Inflammatory macrophage treated with lipopolysaccharide for 1 hour (primary cell): ENCODE data around the gene USP47.

Experiments
- DNase-seq, 2 donors: peaks; one replicate each; pipeline ENCODE4 v3.0.0-alpha.2; 2020 to 2022

Gene USP47

GRCh38 chr11:11967669-11968510 lies 126.1 kb downstream of the USP47 start:
- no peak for DNase-seq

DNA sequence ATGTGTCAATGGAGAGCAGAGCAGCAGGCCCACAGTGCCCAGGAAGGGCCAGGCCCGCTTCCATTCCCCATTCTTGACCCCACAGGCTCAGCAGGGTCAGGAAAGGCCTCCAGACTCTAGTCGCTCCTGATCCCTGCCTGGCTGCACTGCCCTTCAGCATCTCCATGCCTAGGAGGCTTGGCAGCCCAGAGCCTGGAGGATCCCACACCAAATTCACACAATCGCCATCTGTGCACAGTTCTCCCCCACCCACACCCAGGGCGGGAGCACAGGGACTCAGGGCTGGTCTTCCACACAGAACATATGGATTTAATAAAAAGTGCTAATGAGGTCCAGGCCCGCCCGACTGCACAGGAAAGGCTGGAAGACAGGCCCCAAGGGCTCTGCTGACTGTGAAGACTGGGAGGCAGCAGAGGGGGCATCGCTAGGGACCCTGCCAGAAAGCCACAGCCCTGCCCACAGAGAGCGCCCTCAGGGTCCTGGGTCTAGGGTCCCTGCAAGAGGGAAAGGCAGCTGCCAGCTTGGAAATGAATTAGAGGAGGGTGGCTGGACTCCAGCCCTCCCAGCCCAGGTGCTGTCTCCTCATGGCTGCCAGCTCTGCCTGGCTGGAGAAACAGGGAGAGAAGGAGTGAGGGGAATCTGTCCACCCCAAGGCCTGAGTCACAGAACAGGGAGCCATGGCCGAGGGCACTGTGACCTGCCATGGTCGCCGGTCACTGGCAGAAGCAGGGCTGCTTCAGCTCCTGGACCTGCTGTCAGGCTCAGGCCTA lies 126.9 kb downstream of the USP47 start:
- no peak for DNase-seq

- no peak for DNase-seq
These were observed 127.8 kb downstream of the USP47 start for GRCh38 chr11:11969380-11970215.

- no peak for DNase-seq
These were observed 128.8 kb downstream of the USP47 start for GRCh38 chr11:11970556-11970955.

DNA sequence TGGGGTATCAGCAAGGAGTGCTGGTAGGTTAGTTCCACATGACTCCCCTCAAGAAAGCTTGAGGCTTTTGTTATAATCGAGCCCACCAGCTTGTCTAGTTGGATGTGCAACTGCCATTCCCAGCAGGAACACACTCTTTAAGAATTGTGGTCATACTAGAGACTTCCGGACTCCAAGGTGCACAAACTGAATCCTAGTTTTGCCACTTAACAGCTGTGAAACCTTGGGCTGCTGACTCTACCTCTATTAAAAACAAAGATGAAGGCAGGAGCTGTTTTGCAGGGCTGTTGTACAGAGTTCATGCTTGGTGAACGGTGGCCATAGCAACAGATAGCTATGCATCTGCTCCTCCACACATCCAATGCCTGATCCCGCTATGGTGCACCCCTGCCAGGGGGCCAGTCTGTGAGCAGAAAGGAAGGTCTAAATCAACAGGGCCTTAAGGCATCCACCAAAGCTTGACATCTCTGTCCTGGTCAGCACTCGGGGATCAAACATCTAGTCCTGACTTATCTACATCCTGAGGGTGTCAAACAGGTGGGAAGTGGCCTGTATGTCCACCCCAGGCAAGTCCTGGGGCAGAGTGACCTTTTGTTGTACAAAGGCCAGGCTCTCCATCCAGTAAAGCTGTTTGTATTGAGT lies 130.3 kb downstream of the USP47 start:
- no peak for DNase-seq

DNA sequence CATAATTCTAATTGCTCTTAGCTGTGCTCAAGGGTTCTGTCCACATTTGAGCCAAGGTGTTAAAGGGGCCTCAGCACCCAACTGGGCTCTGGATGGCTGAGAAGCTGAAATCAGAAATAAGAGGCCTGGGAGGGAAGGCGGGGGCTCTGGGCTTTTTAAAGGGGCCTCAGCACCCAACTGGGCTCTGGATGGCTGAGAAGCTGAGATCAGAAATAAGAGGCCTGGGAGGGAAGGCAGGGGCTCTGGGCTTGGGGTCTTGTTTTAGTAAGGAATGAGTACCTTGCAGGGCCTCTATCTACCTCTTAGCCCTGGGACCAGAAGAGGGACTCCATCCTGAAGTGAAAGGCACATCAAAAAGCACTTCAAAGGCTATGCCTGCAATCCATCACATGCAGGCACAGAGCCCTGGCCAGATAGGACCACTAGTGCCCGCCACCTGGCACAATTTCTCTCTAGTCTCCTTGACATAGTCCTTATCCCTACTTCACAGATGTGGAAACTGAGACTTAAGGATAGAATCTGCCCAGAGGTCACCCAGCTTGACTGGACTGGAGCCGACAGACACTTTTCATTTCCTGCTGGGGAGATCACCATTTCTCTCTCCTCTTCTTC lies 131.1 kb downstream of the USP47 start:
- DNase-seq: no peak

DNA sequence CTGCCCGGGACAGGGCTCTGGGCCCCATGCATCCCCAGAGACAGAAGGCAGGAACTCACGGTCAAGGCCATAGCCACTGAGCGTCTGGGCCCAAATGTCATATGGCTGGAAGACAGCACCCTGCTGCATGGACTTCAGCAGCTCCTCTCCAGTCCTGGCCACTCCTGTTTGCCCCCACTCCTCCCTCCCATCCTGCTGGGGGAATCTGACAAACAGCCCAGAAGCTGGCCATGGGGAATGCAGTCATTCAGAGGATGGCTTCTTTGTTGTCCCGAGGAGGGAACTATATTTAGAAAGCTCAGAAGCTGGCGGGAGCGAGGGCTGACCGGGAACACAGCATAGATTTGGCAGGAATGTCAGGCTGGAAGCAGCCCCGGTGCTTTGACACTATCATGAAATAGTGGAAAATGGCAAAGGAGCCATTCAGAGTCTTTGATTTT lies 131.6 kb downstream of the USP47 start:
- no peak for DNase-seq

- DNase-seq: no peak
These were observed 132.1 kb downstream of the USP47 start for GRCh38 chr11:11973866-11974265.

- DNase-seq: no peak
These were observed 133.7 kb downstream of the USP47 start for GRCh38 chr11:11975201-11976092.

DNA sequence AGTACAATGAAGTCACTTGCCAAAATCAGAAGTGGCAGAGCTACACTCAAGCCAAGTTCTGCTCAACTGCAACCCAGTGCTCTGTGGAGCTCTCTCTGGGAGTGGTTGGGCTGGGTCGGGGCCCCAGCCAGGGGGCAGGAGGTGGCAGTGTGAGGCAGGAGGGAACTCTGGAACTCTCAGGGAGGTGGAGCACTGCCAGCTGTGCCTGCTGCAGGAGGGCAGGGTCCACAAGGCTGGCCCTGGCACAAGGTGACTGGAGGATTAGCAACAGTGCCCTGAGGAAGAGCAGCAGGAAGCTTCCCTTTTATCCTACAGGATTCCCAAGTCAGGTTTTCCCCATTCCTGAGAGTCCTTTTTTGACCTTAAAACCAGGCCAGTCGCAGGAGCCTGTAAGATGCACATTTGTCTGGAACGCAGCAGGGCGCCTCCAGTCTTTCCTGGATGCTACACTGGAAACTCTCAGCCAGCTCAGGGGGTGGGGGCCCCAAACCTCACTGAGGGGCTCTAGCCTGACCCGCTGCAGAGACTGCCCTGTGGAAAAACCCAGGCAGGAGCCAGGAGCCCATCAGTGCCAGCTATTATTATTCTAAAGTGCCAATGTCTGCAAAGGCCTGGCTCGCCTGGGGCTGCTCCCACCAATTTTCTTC lies 134.8 kb downstream of the USP47 start:
- DNase-seq: no peak

- DNase-seq: no peak
These were observed 135.6 kb downstream of the USP47 start for GRCh38 chr11:11977206-11977938.

GRCh38 chr11:11978098-11978637 lies 136.4 kb downstream of the USP47 start:
- no peak for DNase-seq

- no peak for DNase-seq
These were observed 137.2 kb downstream of the USP47 start for GRCh38 chr11:11978792-11979487.

- DNase-seq: no peak
These were observed 137.8 kb downstream of the USP47 start for GRCh38 chr11:11979488-11980117.

DNA sequence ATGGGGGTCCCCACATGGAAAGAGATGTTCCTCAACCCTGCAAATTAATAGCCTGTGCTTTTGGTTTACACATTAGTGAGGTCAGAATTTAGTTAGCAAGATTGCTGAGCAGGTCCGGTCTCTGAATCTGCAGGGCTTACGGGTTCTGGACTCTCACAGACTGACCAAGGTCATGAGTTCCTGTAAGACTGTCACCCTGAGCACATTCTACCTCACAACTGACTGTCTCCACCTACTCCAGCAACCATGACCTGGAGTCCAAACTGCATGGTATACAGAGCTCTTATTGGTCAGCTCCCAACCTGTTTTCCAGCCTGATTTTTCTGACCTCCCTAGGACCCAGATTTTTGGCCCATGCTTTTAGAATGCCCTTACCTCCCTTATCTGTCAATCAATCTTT lies 138.4 kb downstream of the USP47 start:
- DNase-seq: no peak

DNA sequence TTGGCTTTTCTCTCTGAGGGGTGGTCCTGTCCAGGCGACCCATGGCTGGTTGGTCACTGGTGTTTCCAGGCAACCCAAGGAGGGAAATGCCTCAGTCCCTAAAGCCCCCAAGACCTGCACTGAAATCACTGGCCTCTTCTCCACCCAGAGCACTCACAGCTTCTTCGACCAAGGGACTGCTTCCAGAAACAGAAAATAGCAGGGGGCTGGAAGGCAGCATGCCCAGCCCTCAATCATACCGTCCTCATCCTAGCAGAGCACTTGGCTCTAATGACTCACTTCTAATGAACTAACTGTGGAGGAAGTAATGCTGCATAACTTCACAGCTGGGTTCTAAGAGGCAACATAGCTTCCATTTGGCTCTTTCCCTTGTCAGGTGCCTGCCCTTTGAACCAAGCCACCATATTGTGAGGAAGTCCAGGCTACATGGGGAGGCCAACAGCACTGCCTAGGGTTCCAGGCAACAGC lies 139.1 kb downstream of the USP47 start:
- no peak for DNase-seq

DNA sequence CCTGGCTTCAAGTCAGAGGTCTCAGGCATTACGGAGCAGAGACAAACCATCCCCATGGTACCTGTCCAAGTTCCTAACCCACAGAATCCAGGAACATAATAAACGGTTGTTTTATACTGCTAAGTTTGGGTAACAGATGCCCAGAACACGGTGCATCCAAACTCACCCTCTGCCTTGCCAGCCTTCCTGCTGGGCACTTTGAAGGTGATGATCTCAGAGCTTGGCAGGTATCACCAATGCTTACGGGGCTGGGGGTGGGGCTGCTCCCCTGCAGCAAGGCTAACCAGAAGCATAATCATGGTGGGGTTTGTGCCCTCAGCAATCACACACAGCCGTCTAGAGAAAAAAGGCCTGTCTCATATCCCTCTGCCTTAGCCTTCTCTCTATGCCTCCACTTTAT lies 139.6 kb downstream of the USP47 start:
- DNase-seq: no peak

DNA sequence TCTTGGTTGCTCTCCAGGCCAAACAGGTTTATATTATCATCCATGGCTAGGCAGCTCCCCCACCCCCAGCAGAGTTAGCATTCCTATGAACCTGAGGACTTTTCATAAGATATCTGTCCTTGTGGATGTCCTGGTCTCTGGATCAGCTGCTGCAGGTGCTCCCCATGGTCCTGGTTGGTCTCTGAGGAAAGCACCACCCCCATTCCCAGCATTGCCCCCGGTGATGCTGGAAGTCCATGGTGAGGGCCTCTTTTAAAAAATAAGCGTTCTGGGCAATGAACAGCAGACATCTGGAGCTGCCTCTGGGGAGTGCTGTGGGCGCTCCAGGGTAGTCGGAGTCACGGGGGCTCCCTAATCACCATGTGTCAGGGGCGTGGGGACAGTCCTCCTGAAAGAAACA lies 140.1 kb downstream of the USP47 start:
- DNase-seq: no peak
